K562 (cell line): Measurements from ENCODE around the gene TCF4. TPM values are rescaled to one million over a fixed set of nuclear protein-coding genes. Genes with fewer than 3 reads are reported as not detected.

Source experiments
- ATAC-seq: fragments of 200-7000 bp; cut with Tn5 transposase; 3 replicates; pipeline ENCODE4 v1.9.1; 2020; ENCODE audit warnings: moderate library complexity
- BruUV-seq: library from RNA; stranded (reverse); fragments of 400-500 nt; replicated peaks from 2 replicates; lab custom pipeline; 2021; lab: Mats Ljungman, UMichigan
- CTCF ChIA-PET: fragments of 300-600 bp; formaldehyde crosslinking; extraction: SDS; loops from one replicate; lab custom pipeline; 2021; ENCODE audit warnings: low intra/inter-chr PET ratio; lab: Yijun Ruan, JAX
- POLR2A ChIA-PET: fragments of 300-600, 350-650 bp; sonication (Branson Sonifier 250); formaldehyde crosslinking; extraction: SDS; loops from one replicate; lab custom pipeline; 2021; ENCODE audit warnings: antibody characterized with exemption, inconsistent platforms; lab: Yijun Ruan, JAX
- DNase-seq, 4 experiments: peaks; one replicate each; pipeline versions ENCODE4 v3.0.0 to v3.0.0-alpha.2; 2011 to 2018; ENCODE audit warnings: low spot score in 3 of 4, mixed read lengths in 3 of 4; ENCODE audit errors: extremely low read depth in 1 of 4
- FAIRE-seq: peaks from 2 replicates; lab custom pipeline; 2011; peaks lifted over from hg19 to GRCh38; lab: Jason Lieb, UNC
- H2AFZ ChIP-seq: 2 replicates; pipeline ENCODE4 v1.6.0; 2011; ENCODE audit warnings: low read depth, low read length, control low read depth, inconsistent platforms
- H3K27ac ChIP-seq: fragments of 200-600 bp; 3 replicates; pipeline ENCODE4 v1.8.0; 2011; ENCODE audit warnings: low read depth, mild to moderate bottlenecking, control low read depth, inconsistent platforms, low read length, moderate library complexity, mixed read lengths; ENCODE audit errors: extremely low read depth
- H3K27me3 ChIP-seq, 2 experiments: fragments of 300-600 bp in 1 of 2; 2 replicates in 1 of 2; 3 replicates in 1 of 2; pipeline versions ENCODE4 v1.6.0 to v1.8.0; 2011; ENCODE audit warnings: inconsistent platforms in 2 of 2, low read length in 2 of 2, mild to moderate bottlenecking in 1 of 2, mixed read lengths in 1 of 2, moderate library complexity in 1 of 2; ENCODE audit not compliant: control insufficient read depth in 2 of 2, insufficient read depth in 2 of 2
- H3K36me3 ChIP-seq: fragments of 300-600 bp; 3 replicates; pipeline ENCODE4 v1.8.0; 2011; ENCODE audit warnings: mild to moderate bottlenecking, low read length, inconsistent platforms; ENCODE audit not compliant: control insufficient read depth, insufficient read depth
- H3K4me1 ChIP-seq, 2 experiments: fragments of 200-600 bp in 1 of 2; replicated peaks in 1 of 2; 2 replicates in 1 of 2; 3 replicates in 1 of 2; pipeline versions ENCODE4 v1.5.1 to v1.8.0; 2011; ENCODE audit warnings: inconsistent platforms in 2 of 2, low read length in 2 of 2, mild to moderate bottlenecking in 1 of 2, mixed read lengths in 1 of 2, moderate library complexity in 1 of 2; ENCODE audit not compliant: control insufficient read depth in 2 of 2, insufficient read depth in 2 of 2
- H3K4me2 ChIP-seq: 2 replicates; pipeline ENCODE4 v1.6.1; 2011; ENCODE audit warnings: low read length, control low read depth, inconsistent platforms, mixed read lengths; ENCODE audit not compliant: insufficient read depth
- H3K4me3 ChIP-seq: fragments of 200-600 bp; sonication (generic), shearing (Covaris generic); 2 replicates; pipeline ENCODE4 v1.5.1; 2016; ENCODE audit warnings: control low read depth, inconsistent platforms
- H3K79me2 ChIP-seq: fragments of 200-600 bp; 3 replicates; pipeline ENCODE4 v1.8.0; 2011; ENCODE audit warnings: low read length, inconsistent platforms; ENCODE audit not compliant: control insufficient read depth, insufficient read depth
- H3K9ac ChIP-seq, 2 experiments: 2 replicates each; pipeline versions ENCODE4 v1.6.0 to v1.6.1; 2011; ENCODE audit warnings: low read depth in 2 of 2, low read length in 2 of 2, control low read depth in 1 of 2, inconsistent platforms in 1 of 2, mild to moderate bottlenecking in 1 of 2, mixed read lengths in 1 of 2; ENCODE audit not compliant: insufficient read depth in 1 of 2
- H3K9me1 ChIP-seq: one replicate; pipeline ENCODE4 v1.6.0; 2011; ENCODE audit warnings: inconsistent platforms, mild to moderate bottlenecking, low read length, moderate library complexity; ENCODE audit not compliant: control insufficient read depth, insufficient read depth
- H3K9me3 ChIP-seq: replicated peaks from 2 replicates; pipeline ENCODE4 v1.5.1; 2011; ENCODE audit warnings: low read depth, low read length, inconsistent platforms; ENCODE audit not compliant: control insufficient read depth, insufficient read depth
- H4K20me1 ChIP-seq: replicated peaks from 2 replicates; pipeline ENCODE4 v1.6.1; 2011; ENCODE audit warnings: low read length, inconsistent platforms, mixed read lengths; ENCODE audit not compliant: control insufficient read depth, insufficient read depth
- GTF2E2 ChIP-seq: fragments of 200-800 bp; sonication (Bioruptor generic); IDR thresholded peaks from 2 replicates; pipeline ENCODE4 v1.6.1; 2016; ENCODE audit warnings: missing genetic modification characterization, missing compliant biosample characterization
- HDAC1 ChIP-seq, 2 experiments: fragments of 450-650 bp; IDR thresholded peaks; 2 replicates each; pipeline ENCODE4 v1.6.1; 2016 to 2017; ENCODE audit warnings: inconsistent platforms in 1 of 2, mild to moderate bottlenecking in 1 of 2, moderate library complexity in 1 of 2
- HDAC6 ChIP-seq: IDR thresholded peaks from 2 replicates; pipeline ENCODE4 v1.6.1; 2012; ENCODE audit warnings: low read depth, mild to moderate bottlenecking, control low read depth, inconsistent platforms, low read length, moderate library complexity
- PHF20 ChIP-seq: fragments of 450-650 bp; IDR thresholded peaks from 2 replicates; pipeline ENCODE4 v1.6.1; 2018; ENCODE audit not compliant: partially characterized antibody
- SRSF1 ChIP-seq: fragments of 200-400 bp; formaldehyde crosslinking; IDR thresholded peaks from 2 replicates; pipeline ENCODE4 v1.6.1; 2017; ENCODE audit warnings: mild to moderate bottlenecking, low read depth, low read length, moderate library complexity
- TAF1 ChIP-seq: IDR thresholded peaks from 2 replicates; pipeline ENCODE4 v1.6.1; 2011; ENCODE audit warnings: mild to moderate bottlenecking, low read length, moderate library complexity; ENCODE audit not compliant: insufficient read depth, control insufficient read depth, severe bottlenecking; ENCODE audit errors: extremely low read depth
- TAF7 ChIP-seq: fragments of 450-650 bp; IDR thresholded peaks from 2 replicates; pipeline ENCODE4 v1.6.1; 2016; ENCODE audit warnings: missing genetic modification characterization, missing compliant biosample characterization
- TEAD2 ChIP-seq: fragments of 450-650 bp; IDR thresholded peaks from 2 replicates; pipeline ENCODE4 v1.6.1; 2016; ENCODE audit warnings: missing genetic modification characterization, control low read depth, missing compliant biosample characterization
- ZBED1 ChIP-seq: IDR thresholded peaks from 2 replicates; pipeline ENCODE4 v1.6.1; 2014
- ZNF3 ChIP-seq: fragments of 250-450 bp; sonication (Bioruptor Pico); IDR thresholded peaks from 2 replicates; pipeline ENCODE4 v1.5.0; 2021; ENCODE audit warnings: mild to moderate bottlenecking, moderate library complexity
- ZNF696 ChIP-seq: fragments of 250-450 bp; sonication (Bioruptor Pico); conservative IDR thresholded peaks from 2 replicates; pipeline ENCODE4 v1.4.0; 2020; ENCODE audit warnings: mild to moderate bottlenecking, moderate library complexity
- WGBS: fragments of 100-300 bp; shearing (Covaris generic); methylation state at CpG from one replicate; pipeline ENCODE4 v1.1.6; 2016; ENCODE audit warnings: low coverage, mixed read lengths; ENCODE audit not compliant: insufficient coverage; ENCODE audit errors: missing lambda C conversion rate; 5-methylcytosine and 5-hydroxymethylcytosine counted together
- in situ Hi-C: fragments of 300-500 bp; cut with MboI; formaldehyde crosslinking; loops from 4 replicates; pipeline ENCODE4 v1.15.0; 2018; ENCODE audit warnings: inconsistent platforms, mixed read lengths
- intact Hi-C: fragments of 100-400 bp; cut with micrococcal nuclease; formaldehyde crosslinking; loops from 2 replicates; pipeline ENCODE4 v1.14.2; 2022
- polyA plus RNA-seq, 8 experiments: library from polyadenylated mRNA; depleted of rRNA in 4 of 8; stranded (reverse) in 5 of 8; unstranded in 3 of 8; fragments of >200 nt; fragmentation: Nextera tagmentation in 2 of 8; fragmentation: Illumina TruSeq in 1 of 8; extraction: Ambion mirVana in 2 of 8; extraction: Trizol in 1 of 8; gene quantifications; 2 replicates each; pipeline versions ENCODE4 v1.2.1 to v1.2.3, GENCODE V29; 2011 to 2014; ENCODE audit warnings: inconsistent platforms in 1 of 8, missing spikeins in 1 of 8
- total RNA-seq, 7 experiments: library from RNA; depleted of rRNA in 6 of 7; stranded (reverse); fragments of >200 nt in 6 of 7; fragmentation: Illumina TruSeq in 2 of 7; extraction: Trizol in 2 of 7; gene quantifications; 2 replicates each; pipeline versions ENCODE4 v1.2.1 to v1.2.3, GENCODE V29; 2011 to 2021; ENCODE audit warnings: low replicate concordance in 1 of 7
- TF ChIP-seq, protein P1 (sequence below): fragments of 450-650 bp; formaldehyde crosslinking; IDR thresholded peaks from 2 replicates; pipeline ENCODE4 v1.4.0; 2022; ENCODE audit warnings: mild to moderate bottlenecking, moderate library complexity
- TF ChIP-seq, protein P2 (sequence below): fragments of 250-450 bp; sonication (Bioruptor Pico); IDR thresholded peaks from 2 replicates; pipeline ENCODE4 v1.4.0; 2020

The TCF4 gene
- total and polyA plus RNA-seq, 9 of the 15 experiments (the other 6 are each of a cell fraction or from before 2014, with no cell fraction given), result 4.8 to 24.7 (median 15.2) TPM

DNA sequence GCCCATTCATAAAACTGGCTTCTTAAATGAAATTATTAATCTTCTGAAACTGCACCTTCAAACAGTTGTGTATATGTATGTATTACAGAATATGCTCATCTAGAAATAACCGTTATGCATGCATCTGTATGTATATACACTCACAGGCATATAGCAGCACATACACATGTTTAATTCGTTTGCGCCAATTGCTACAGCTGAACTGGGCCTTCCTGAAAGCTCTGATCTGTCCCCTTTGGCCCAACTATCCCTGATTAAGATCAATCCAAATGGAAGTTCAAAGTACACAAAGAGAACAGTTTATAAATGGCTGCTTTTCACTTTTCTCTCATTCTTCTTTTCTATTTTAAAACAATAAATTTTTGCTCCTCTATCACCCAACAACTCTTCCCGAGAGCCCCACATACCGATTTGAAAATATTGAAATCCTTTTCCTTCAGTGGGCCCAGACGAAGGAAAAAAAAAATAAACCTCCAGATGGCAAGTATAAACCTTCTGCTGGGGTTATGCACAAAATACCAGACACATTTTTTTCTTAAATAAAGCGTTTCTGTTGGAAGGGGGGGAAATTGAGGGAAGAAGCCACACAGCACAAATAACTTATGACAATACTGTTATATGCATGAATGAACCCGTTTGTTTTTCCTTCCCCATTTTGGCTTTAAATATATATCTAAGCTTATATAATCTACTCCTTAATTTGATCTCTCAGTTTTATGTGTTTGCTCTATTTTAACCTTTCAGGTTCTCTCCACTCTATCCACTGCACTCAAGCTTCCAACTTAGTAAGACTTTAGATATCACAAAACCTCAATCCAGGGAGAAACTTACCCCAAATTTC lies 267.3 kb downstream of the TCF4 start (continued):
- TF ChIP-seq TEAD2 (tag) (no peak), ZNF3 (no peak), TAF7 (tag) (no peak)

DNA sequence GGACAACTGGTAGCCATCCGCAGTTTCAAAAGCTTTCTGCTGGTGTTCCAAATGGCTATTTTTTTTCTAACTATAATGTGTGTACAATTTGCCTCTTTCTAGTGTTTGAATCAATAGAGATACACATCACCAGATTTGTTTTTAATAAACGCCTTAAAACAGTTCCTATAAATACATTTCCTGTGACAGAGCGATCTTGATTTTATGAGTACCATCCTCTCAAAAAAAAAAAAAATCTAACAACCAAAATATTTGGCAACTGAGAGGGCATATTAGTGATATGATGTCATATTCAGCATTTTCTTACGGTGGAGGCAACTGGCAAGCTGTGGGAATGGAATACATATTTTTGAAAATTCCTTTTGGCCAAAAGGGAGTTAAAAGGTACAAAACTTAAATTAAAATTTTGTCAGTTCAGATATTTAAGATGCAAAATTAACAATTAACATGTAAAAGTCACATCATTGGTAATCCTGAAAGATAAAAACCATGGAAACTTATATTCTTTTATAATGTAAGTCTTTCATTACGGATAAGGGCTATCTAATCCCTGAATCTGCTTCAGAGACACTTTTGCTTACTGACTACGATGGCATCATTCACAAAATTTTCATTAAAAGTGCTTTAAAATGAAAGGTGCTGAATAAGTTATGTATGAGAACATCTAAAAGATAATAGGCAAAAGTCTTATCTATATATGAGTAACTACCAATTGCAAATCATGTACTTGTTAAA lies 268.4 kb downstream of the TCF4 start:
- H3K4me1 ChIP-seq, result no peaks in the 10 kb centered on the region
- H3K27ac ChIP-seq, result no peak overlapping the region
- H3K4me3 ChIP-seq, result no peak overlapping the region
- ChIA-PET CTCF (interaction anchor here (0.7 kb wide), 1 partner anchor 544 kb away, joined by 3 read pairs; no protein-coding TSS in a partner anchor), POLR2A (no interaction called here)
- FAIRE-seq, result no peak
- H3K27me3 ChIP-seq, result no peaks in the 10 kb centered on the region
- H3K36me3 ChIP-seq, result no peaks in the 10 kb centered on the region
- H3K9me1 ChIP-seq, result no peaks in the 10 kb centered on the region
- no peak overlapping the region for H2AFZ ChIP-seq
- no TSS peak for BruUV-seq
- TF ChIP-seq SRSF1, result no peak
- no peak for TF ChIP-seq HDAC6
- TF ChIP-seq PHF20, result no peak
- no peak for TF ChIP-seq GTF2E2 (tag)
- TF ChIP-seq, protein P1, sequence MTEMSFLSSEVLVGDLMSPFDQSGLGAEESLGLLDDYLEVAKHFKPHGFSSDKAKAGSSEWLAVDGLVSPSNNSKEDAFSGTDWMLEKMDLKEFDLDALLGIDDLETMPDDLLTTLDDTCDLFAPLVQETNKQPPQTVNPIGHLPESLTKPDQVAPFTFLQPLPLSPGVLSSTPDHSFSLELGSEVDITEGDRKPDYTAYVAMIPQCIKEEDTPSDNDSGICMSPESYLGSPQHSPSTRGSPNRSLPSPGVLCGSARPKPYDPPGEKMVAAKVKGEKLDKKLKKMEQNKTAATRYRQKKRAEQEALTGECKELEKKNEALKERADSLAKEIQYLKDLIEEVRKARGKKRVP (CRISPR knock-in tag), result no peak
- TF ChIP-seq ZBED1, result no peak
- TF ChIP-seq, protein P2, sequence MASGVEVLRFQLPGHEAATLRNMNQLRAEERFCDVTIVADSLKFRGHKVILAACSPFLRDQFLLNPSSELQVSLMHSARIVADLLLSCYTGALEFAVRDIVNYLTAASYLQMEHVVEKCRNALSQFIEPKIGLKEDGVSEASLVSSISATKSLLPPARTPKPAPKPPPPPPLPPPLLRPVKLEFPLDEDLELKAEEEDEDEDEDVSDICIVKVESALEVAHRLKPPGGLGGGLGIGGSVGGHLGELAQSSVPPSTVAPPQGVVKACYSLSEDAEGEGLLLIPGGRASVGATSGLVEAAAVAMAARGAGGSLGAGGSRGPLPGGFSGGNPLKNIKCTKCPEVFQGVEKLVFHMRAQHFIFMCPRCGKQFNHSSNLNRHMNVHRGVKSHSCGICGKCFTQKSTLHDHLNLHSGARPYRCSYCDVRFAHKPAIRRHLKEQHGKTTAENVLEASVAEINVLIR (CRISPR knock-in tag), result no peak
- no peak for TF ChIP-seq TAF1
- no peak for TF ChIP-seq HDAC1 (IDR thresholded peaks at IDR 0.05)
- TF ChIP-seq ZNF696 (CRISPR knock-in tag), result no peak
- no peaks in the 10 kb centered on the region; the same call in 1 of the 2 replicates for H4K20me1 ChIP-seq
- DNase-seq, result no peak
- no peak overlapping the region for H3K9ac ChIP-seq
- H3K79me2 ChIP-seq, result no peaks in the 10 kb centered on the region
- ATAC-seq, result no peak
- WGBS, result 80% methylated on average over 6 of the region's 6 CpGs
- in situ Hi-C loops, result no loop called here
- no peak overlapping the region for H3K4me2 ChIP-seq
- intact Hi-C loops, result no loop called here
- no peaks in the 10 kb centered on the region for H3K9me3 ChIP-seq
